GM18907 (cell line): ENCODE results near the gene MITF.

ENCODE experiments used
- ATAC-seq: cut with Tn5 transposase; IDR thresholded peaks from one replicate; pipeline ENCODE4 v1.9.1; 2021; ENCODE audit warnings: mild to moderate bottlenecking, moderate library complexity; ENCODE audit not compliant: unreplicated experiment

Gene MITF

DNA sequence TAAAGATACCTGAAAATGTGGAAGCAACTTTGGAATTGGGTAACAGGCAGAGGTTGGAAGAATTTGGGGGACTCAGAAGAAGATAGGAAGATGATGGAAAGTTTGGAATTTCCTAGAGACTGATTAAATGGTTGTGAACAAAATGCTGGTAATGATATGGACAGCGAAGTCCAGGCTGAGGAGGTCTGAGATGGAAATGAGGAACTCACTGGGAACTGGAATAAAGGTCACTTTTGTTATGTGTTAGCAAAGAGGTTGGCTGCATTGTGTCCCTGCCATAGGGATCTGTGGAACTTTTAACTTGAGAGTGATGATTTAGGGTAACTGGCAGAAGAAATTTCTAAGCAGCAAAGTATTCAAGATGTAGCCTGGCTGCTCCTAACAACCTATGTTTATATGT lies 13.0 kb downstream of the MITF start:
- ATAC-seq: no peak

DNA sequence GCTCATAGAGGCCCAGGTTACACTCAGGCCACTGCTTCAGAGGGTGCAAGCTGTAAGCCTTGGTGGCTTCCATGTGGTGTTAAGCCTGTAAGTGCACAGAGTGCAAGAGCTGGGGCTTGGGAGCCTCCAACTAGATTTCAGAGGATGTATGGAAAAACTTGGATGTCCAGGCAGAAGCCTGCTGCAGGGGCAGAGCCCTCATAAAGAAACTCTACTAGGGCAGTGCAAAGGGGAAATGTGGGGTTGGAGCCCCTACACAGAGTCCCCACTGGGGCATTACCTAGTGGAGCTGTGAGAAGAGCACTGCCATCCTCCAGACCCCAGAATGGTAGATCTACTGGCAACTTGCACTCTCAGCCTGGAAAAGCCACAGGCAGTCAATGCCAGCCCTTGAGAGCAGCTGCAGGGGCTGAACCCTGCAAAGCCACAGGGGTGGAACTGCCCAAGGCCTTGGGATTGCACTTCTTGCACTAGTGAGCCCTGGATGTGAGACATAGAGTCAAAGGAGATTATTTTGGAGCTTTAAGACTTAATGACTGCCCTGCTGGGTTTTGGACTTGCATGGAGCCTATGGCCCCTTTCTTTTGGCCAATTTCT lies 14.0 kb downstream of the MITF start:
- ATAC-seq: no peak

DNA sequence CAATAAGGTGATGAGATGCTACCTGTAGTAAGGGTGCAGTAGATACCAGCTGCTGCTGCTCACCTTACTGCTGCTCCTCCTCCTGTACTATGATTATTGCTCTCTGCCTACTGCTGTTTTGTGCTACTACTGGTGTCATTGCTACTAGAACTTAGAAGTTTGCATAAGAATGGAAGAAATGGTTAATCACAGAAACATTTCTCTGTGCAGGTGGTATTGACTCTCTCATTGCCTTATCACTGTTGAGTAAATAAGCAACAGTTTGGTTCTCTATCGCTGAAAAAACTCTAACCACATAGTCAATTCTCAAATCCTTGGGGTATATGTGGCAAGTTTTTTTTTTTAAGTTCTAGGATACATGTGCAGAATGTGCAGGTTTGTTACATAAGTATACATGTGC lies 16.5 kb downstream of the MITF start:
- ATAC-seq: no peak

DNA sequence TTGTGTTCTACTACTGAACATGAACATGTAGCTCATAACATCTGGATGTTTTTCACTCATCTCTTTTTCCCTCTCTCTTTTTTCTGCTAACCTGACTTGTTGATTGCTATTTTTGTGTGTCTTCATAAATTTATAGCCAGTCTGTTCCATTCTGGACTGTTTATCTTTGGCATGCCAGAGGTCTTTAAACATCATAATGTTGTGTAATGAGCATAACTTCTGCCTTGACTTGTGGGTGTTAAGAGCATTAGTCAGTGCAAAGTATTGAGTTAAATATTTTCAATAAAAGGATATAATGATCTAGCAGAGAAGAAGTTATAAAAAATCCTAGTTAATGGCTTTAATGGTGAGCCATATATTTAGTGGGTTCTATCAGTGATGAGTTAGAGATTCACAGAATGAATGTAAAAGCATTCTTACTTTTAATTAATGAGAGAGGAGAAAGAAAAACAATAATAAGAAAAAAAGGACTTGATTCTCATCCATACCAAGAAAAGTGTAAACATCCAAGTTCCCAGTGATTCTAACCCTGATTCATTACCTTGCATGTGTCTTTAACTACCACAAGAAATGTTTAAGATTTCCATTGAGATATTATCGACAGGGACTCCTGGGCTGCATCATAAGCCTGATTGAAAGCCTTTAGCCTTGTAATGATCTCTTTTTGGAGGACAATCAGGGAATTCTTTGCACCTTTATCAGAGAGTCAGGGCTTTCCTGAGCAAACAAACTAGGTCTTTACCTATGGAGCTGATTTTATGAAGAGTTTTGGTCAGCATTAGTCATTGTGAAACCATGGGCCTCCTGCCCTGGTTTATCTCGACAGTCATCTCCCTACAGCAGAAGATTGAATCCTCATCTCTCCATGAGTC lies 22.9 kb downstream of the MITF start:
- ATAC-seq: peak; percentile 84

DNA sequence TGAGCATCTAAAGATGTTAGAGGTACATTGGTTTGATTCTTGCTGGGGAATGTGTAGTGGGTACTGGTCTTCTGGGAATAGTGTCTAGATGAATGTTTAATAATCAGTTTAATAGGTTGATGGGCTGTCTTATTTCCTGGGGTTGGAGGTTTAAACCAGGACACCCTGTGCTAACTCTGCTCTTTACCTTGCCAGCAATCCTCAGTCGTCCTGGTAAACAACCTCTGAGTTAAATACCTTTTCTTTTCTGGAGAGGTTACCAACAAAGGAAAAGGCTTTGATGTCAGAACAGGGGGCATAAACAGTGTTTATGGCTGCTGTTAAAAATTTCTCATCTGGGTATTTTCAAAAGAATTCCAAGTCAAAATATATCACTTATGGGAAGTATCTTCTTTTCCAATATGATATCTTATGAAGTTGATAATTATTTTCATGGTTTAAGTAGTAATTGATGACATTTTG lies 23.5 kb downstream of the MITF start:
- peak; percentile 14 for ATAC-seq

DNA sequence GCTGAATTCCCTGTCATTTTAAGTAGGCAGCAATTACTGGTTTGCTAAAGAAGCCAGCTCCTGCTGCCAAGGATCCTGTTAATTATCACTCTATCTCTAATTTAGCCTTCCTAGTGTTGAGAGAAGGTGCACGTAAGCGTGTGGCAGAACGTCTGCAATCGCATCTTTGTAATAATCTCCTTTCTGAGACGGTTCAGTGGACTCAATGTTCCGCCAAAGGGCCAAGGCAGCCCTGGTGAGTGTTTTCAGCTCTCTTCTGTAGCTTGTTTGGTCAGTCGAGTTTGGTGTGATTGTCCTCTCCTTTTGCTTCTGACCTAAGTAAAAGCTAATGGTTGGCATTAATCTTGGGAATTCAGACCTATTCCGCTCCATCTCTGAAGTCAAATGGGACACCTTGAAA lies 24.2 kb downstream of the MITF start:
- ATAC-seq: no peak

DNA sequence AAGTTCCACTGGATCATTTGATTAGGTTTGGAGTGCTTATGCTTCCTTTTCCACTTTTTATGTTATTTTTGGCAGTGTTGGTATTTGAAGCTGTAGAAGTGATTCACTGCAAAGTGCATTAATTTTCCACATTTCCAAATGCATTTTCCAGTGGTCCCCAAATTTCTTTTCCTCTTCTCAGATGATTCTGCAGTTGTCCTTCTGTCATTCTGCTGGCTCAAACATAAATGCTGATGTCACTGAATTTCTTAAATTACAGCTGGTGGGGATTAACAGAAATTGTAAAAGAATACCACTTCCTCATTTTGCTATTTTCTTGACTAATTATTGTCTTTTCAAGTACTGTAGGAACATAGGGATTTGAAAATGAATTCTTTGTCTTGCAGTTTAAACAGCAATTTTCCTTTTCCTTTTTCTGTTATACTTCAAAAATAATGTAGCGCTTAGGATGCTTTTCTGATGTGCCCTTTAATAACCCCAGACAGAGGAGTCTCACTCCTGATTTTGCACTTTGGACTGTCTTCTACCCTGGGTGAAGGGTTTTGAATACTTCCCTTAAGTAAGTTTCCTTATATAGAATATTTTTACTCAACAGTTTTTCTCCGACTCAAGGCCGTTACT lies 25.0 kb downstream of the MITF start:
- ATAC-seq: peak; percentile 68

DNA sequence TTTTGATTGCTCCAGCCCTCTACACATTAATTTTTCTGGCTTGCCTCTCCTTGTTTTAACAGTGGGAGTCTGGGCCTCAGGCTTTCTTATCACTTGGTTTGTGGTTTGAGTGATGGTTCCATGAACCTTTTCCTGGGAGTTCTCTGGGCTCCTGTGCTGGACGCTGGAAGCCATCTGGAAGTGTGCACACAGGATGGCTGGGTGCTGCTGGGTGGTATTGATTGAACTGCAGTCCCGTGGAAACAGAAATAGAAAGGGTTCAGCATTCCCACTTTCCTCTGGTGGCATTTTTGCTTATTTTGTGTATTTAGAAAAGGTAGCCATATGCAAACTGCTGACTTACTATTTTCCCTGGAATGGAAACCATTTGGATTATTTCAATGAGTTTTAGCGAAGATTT lies 25.6 kb downstream of the MITF start:
- ATAC-seq: no peak

DNA sequence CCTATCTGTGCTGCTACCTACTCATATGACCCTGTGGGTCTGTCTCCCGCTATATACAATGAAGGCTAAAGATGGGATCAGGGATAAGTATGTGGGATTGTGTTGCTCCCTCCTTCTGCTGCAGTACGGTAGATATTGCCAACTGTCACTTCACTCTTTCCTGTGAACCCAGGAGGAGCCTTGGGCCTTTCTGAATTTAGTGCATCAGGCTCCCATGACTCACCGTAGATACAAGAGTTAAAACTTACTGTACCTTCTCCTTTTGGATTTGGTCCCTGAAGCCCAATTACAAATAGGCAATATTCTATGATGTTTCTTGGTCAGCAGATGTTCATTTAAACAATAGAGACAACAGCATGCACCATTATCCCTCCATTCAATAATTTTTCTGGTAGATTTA lies 27.4 kb downstream of the MITF start:
- no peak for ATAC-seq

DNA sequence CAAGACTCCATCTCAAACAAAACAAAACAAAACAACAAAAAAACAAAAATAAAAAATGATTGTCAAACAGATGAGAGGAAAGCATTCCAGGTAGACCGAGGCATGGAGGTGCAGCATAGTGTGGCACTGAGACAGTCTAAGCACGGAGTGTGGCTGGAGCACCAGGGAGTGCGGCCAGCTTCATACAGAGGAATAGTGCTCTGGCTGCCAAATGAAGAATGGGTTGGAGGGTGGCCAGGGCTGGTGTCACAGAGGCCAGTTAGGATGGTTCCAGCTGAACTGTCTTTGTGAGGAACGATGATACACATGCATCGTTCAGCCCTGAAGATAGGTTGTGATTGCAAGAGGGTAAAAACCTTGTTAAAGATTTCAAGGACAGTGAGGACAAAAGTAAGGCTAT lies 28.3 kb downstream of the MITF start:
- ATAC-seq: no peak

DNA sequence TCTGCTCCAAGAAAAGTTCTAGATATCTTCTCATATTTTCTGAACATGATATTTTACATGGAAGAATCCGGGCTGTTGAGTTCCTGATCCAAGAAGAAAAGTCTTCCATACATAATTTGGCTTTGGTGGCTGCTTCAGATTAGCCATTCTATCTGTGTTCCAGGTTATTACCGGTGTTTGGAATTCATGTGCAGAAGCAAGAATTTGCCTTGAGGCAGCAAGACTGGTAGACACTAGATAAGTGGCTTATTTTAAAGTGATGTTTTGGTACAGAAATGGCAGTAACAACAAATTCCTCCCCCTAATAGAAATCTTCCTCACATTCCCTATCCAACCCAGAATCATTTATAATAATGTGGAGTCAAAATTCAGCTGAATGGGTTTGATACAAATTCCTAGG lies 29.2 kb downstream of the MITF start:
- no peak for ATAC-seq

DNA sequence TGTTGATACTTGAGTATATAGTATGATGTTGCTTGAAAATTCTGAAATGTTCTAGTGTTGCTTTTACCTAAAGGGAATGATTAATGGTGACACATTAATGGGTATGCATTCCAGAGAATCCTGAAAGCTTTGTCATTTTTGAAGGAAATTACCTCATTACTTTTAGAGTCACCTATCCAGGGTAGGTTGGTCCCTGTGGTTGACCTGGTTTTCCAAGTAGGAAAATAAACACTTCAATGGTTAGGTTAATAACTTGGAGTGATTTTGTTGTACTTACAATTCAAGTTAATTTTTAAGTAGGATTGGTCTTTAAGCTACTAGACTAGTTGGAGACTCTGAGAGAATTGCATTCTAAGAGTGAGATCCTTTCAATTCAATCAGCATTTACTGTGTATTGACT lies 31.0 kb downstream of the MITF start:
- no peak for ATAC-seq

DNA sequence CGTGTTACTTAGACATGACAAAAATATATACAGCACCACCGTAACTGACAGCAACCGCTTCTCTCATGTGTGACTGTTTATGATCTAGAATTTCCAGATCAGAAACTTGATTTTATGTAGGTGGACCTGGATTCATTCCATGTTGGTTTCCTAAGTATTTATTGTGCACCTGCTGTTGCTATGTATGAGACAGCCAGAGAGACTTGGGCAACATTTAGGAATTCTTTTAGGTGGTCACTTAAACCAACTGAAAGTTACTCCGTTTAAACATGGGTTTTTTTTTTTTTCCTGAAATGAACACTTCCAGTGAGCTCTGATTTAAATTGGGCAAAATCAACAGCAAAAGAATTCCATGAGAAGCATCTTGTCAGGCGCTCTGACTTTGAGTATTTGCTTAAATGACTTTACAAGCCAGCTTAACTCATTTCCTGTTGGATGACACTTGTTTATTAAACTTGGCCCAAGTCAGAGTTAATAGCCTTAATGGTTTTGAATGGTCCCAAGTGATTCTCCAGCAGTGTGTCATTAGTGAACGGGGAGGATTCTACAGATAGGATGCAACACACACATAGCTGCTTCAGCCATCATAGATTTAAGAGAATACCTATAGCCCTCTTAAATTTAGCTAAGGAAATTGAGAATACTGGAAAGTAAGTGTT lies 31.8 kb downstream of the MITF start:
- ATAC-seq: no peak

DNA sequence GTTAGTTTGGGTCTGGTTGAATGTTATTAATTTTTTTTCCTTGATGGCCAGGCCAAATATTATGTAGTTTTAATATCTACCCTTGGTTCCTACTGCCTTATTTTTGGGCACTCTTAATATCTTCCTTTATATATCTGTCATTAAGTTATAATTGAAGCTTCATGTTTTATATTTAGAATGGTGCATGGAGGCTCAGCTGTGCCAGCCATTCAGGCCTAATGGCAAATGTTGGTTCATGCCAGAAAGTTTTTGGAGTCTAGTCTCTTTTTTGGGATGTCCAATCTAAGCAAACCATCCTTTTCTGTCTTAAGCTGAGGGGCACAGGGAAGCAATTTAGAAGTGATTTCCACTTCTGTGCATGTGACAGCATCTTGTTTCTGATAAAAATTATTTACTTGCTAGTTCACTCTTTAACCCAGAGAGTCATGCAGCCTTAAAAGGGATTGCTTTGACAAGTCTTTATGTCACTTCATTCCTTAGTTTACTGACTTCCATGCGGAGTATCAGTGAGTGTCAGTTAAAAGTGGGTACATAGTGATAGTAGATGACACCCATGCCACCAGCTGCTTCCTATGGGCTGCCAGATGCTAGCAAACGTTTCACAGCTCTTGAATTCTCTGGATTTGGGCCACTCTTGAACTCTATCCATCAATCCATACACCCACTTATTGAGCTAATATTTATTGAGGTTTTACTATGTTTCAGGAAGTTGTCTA lies 33.0 kb downstream of the MITF start:
- ATAC-seq: no peak

DNA sequence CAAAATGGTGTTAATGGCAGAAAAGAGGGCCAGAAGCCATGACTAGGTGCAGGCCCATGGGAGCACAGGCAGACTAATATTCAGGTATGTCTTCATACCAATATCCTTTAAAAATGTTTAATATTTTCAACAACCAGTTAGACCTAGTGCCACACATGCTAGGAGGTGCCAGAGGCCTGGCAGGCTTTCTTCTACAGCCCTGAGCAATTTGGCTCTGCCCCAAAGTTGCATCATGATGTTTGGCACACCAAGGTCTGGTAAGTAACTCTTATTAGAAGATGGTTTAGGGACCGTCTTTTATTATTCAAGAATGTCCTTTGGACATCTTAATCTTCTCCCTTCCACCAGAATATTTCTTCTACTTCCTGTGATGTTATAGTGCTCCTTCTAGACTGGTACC lies 34.8 kb downstream of the MITF start:
- ATAC-seq: no peak

DNA sequence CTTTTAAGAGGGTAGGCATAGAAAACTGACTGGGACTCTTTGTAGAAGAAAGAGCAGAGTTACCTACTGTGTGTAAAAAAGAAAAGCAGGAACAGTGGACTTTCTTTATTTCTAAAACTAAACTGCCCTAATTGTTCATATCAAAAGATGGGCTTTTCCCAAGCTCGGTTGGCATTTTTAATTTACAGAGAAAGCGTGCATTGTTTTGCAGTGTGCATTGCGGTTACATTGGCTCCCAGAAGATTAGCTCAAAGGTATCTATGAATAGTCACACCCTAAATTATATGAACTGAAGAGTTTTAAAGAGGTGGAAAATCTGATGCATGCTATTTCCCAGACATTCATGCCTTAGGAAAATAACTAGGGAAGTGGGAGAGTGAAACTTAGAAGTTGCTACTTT lies 36.5 kb downstream of the MITF start:
- no peak for ATAC-seq

DNA sequence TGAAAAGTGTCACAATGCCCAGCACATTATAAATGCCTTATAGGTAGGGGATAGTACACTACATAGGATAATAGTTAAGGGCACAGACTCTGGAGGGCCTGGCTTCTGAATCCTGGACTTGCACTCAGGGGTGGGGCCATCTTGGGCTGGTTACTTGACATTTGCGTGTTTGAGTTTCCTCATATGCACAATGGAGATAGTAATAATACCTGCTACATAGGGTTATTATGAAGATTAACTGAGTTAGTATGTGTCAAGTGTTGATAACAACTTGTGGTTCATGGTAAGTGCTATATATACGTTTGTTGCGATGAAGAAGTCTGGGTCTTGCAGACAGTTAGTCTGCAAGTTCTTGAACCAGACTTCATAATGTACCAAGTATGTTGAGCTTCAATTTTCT lies 37.0 kb downstream of the MITF start:
- no peak for ATAC-seq

DNA sequence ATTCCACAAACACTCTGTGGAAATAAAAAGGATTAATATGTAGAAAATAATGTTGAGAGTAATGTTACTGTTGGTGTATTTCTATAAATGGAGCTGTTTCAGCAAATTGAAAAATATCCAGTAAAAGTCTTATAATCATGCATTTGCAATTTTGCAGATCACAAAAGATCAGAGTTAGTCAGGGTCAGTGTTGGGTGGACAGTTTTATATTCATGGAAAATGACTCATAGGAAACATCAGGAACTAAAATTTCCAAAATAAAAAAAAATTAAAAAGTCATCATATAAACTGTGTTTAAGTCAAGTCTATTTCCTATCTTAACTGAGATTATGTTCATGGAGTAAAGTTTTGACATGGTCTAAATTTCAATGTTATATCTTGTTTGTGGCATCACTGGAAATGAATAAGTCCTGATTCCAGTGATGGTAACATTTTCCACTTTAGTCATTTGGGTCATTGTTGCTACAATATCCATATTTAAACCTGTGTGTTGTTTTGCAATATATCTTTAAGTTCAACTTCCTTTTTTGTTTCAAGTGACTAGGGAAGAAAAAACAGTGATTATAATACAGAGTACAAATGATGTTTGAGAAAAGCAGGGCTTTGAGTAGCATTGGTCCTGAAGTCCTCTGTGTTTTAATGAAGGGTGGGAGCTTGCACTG lies 37.8 kb downstream of the MITF start:
- ATAC-seq: no peak

DNA sequence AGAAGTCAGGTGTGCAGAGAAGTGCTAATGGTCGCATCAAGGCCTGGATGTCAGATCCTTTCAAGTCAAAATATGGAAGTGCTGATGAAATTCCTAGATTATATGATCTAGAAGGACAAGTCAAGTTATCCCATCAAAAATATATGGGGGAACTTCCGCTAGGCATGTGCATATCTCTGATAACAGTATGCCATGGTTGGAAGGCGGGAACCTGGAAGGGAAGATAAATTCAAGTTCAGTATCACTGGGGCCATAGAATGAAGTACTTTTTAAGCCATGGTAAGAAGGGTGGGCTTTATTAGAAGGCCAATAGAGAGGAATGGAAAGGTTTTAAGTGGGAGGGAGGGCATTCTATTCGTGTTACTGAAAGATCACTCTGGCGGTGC lies 38.3 kb downstream of the MITF start:
- ATAC-seq: no peak

DNA sequence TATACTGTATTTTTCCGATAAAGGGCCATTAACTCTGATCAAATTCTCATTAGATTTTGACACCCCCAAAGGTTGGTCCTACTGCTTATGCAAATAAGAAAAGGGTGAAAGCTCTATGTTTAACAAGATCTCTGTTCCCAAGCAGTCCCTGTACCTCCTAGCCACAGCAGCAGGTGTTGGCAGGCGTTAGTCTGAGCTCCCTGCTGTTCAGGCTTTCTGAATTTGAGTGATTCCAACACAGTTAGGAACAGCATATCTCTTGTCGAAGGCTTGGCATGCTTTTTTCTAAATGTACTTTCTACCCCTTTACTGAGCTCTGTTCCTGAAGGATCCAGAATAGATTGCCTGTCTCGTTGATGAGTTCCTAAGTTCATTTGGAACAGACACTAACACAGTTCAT lies 42.3 kb downstream of the MITF start:
- no peak for ATAC-seq
